ENCODE data around the gene JAKMIP2. TPM values are rescaled to one million over a fixed set of nuclear protein-coding genes. Genes with fewer than 3 reads are reported as not detected.

JAKMIP2 gene
- total RNA-seq, 1 experiment from 2014 or later = 1.2 TPM

DNA sequence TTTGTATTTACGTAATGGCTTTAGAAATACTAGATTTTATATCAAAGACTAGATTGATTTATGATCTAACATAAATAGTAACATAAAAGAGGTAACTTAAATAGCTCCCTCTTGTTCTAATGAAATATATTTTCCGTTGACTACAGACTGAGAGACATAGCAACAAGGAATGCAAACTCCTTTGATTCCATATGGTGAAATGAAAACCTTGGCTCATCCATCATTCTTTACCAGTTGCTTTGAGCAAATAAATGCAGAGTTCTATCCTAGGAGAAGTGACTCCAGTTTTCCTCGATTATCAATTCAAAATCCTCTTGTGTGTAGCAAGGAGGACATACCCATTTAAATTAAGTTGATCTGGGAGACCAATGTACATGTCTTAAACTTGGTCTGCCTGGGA is 18.0 kb upstream of the JAKMIP2 start:
- no peaks in the 10 kb centered on the region for H3K9me3 Mint-ChIP-seq (ENCODE audit: unreplicated experiment)
- H3K36me3 Mint-ChIP-seq (ENCODE audit: insufficient read depth, unreplicated experiment) = no peaks in the 10 kb centered on the region
- POLR2A ChIA-PET = no interaction called here
- DNase-seq = no peak
- no peaks in the 10 kb centered on the region for H3K36me3 ChIP-seq (ENCODE audit: control insufficient read depth, insufficient read depth, low read length)
- no peaks in the 10 kb centered on the region for H3K27me3 ChIP-seq (replicated peaks; ENCODE audit: control insufficient read depth, insufficient read depth, low read length)
- BruUV-seq (replicated peaks) = no TSS peak
- no peak overlapping the region for H3K4me3 Mint-ChIP-seq (ENCODE audit: unreplicated experiment)
- no peaks in the 10 kb centered on the region for H3K27me3 Mint-ChIP-seq (ENCODE audit: insufficient read depth, unreplicated experiment)
- H3K4me1 ChIP-seq = no peaks in the 10 kb centered on the region; the same call in 1 of the 2 replicates
- peaks cover 13% of the 10 kb centered on the region for H3K4me1 Mint-ChIP-seq (ENCODE audit: low read depth, unreplicated experiment)
- TF ChIP-seq, protein P1, sequence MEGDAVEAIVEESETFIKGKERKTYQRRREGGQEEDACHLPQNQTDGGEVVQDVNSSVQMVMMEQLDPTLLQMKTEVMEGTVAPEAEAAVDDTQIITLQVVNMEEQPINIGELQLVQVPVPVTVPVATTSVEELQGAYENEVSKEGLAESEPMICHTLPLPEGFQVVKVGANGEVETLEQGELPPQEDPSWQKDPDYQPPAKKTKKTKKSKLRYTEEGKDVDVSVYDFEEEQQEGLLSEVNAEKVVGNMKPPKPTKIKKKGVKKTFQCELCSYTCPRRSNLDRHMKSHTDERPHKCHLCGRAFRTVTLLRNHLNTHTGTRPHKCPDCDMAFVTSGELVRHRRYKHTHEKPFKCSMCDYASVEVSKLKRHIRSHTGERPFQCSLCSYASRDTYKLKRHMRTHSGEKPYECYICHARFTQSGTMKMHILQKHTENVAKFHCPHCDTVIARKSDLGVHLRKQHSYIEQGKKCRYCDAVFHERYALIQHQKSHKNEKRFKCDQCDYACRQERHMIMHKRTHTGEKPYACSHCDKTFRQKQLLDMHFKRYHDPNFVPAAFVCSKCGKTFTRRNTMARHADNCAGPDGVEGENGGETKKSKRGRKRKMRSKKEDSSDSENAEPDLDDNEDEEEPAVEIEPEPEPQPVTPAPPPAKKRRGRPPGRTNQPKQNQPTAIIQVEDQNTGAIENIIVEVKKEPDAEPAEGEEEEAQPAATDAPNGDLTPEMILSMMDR (IDR thresholded peaks at IDR 0.05; ENCODE audit: insufficient read depth in 1 of 2, low read depth in 1 of 2, low read length in 1 of 2, severe bottlenecking in 1 of 2, unreplicated experiment in 1 of 2) = no peak
- H3K27ac Mint-ChIP-seq (ENCODE audit: unreplicated experiment) = no peak overlapping the region
- intact Hi-C loops (cut with micrococcal nuclease; ENCODE audit: unreplicated experiment) = no loop called here
- CTCF ChIA-PET = no interaction called here
- H3K9me3 ChIP-seq = no peaks in the 10 kb centered on the region
- H3K4me3 ChIP-seq (ENCODE audit: low read depth, low read length) = no peak overlapping the region

DNA sequence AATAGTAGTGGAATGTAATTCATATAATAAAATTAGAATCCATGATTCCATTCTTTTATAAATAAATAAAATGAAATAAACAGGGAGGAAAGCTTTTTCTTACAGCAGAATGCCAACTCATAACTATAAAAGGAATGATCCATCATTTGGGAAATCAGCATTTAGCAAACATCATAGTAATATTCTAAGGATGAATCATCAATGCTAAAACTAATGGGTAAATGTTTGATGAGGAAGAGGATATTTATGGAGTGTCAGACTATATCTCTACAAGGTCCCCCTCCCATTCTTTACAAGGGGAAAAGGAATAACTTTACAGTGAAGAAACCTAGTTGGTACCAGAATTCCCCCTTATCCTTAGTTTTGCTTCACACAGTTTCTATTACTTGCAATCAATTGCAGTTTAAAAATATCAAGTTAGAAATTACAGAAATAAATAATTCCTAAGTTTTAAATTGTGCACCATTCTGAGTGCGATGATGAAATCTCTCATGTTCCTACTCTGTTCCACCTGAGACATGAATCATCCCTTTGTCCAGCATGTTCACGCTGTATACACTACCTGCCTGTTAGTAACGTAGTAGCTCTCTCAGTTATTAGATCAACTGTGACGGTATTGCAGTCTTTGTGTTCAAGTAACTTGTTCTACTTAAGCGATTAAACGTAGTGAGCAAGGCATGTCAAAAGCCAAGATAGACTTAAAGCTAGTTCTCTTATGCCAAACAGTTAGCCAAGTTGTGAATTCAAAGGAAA is 14.2 kb upstream of the JAKMIP2 start:
- TF ChIP-seq, protein P1 (IDR thresholded peaks at IDR 0.05; ENCODE audit: insufficient read depth in 1 of 2, low read depth in 1 of 2, low read length in 1 of 2, severe bottlenecking in 1 of 2, unreplicated experiment in 1 of 2) = no peak
- POLR2A ChIA-PET = no interaction called here
- no TSS peak for BruUV-seq (replicated peaks)
- Histone ChIP-seq H3K4me3 (ENCODE audit: low read depth, low read length) (no peak overlapping the region), H3K4me1 (no peaks in the 10 kb centered on the region; the same call in 1 of the 2 replicates), H3K36me3 (ENCODE audit: control insufficient read depth, insufficient read depth, low read length) (no peaks in the 10 kb centered on the region), H3K27me3 (replicated peaks; ENCODE audit: control insufficient read depth, insufficient read depth, low read length) (no peaks in the 10 kb centered on the region), H3K9me3 (no peaks in the 10 kb centered on the region)
- Mint-ChIP-seq H3K27ac (ENCODE audit: unreplicated experiment) (no peak overlapping the region), H3K27me3 (ENCODE audit: insufficient read depth, unreplicated experiment) (no peaks in the 10 kb centered on the region), H3K4me3 (ENCODE audit: unreplicated experiment) (no peak overlapping the region), H3K36me3 (ENCODE audit: insufficient read depth, unreplicated experiment) (no peaks in the 10 kb centered on the region), H3K9me3 (ENCODE audit: unreplicated experiment) (no peaks in the 10 kb centered on the region), H3K4me1 (ENCODE audit: low read depth, unreplicated experiment) (peaks cover 10% of the 10 kb centered on the region)
- CTCF ChIA-PET = no interaction called here
- intact Hi-C loops (cut with micrococcal nuclease; ENCODE audit: unreplicated experiment) = no loop called here
- DNase-seq = no peak

DNA sequence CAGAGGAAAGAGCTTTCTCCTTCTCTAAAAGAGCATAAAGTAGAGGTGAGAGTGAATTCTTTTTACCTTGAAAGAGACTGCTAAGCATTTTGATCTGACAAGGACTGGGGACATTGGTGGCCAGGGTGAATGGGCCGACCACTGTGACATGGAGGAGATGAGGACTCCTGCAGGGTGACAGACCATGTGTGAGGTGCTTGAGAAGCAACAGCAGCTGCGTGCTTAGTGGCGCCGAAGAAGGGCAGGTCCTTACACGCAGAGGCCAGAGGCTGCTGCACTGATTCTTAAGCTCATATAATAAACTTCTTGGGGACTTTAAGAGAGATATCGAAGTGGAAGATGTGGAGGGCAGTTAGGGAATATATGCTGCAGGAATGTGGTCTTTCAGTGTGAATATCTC is 8.7 kb upstream of the JAKMIP2 start:
- Mint-ChIP-seq H3K9me3 (ENCODE audit: unreplicated experiment) (peaks cover 17% of the 10 kb centered on the region), H3K4me1 (ENCODE audit: low read depth, unreplicated experiment) (peaks cover 13% of the 10 kb centered on the region), H3K36me3 (ENCODE audit: insufficient read depth, unreplicated experiment) (no peaks in the 10 kb centered on the region), H3K27ac (ENCODE audit: unreplicated experiment) (no peak overlapping the region), H3K27me3 (ENCODE audit: insufficient read depth, unreplicated experiment) (no peaks in the 10 kb centered on the region), H3K4me3 (ENCODE audit: unreplicated experiment) (no peak overlapping the region)
- no TSS peak for BruUV-seq (replicated peaks)
- CTCF ChIA-PET = no interaction called here
- no peaks in the 10 kb centered on the region for H3K9me3 ChIP-seq
- H3K4me1 ChIP-seq = no peaks in the 10 kb centered on the region
- intact Hi-C loops (cut with micrococcal nuclease; ENCODE audit: unreplicated experiment) = no loop called here
- POLR2A ChIA-PET = no interaction called here
- TF ChIP-seq, protein P1 (IDR thresholded peaks at IDR 0.05; ENCODE audit: insufficient read depth in 1 of 2, low read depth in 1 of 2, low read length in 1 of 2, severe bottlenecking in 1 of 2, unreplicated experiment in 1 of 2) = no peak
- H3K36me3 ChIP-seq (ENCODE audit: control insufficient read depth, insufficient read depth, low read length) = no peaks in the 10 kb centered on the region
- H3K4me3 ChIP-seq (ENCODE audit: low read depth, low read length) = no peak overlapping the region
- H3K27me3 ChIP-seq (replicated peaks; ENCODE audit: control insufficient read depth, insufficient read depth, low read length) = no peaks in the 10 kb centered on the region
- DNase-seq = no peak
